H1 (cell line): ENCODE measurements around the gene RABL2A. TPM values are rescaled to one million over a fixed set of nuclear protein-coding genes. Genes with fewer than 3 reads are reported as not detected.
"Not testable (repeated sequence)": the region's sequence is repeated elsewhere in the genome, so short reads cannot be mapped to it uniquely, and the experiment has no call there.

ENCODE experiments used
- CTCF ChIA-PET: fragments of 300-600 bp; sonication (Branson Sonifier 250); formaldehyde crosslinking; loops from one replicate; lab custom pipeline; 2021; ENCODE audit not compliant: partially characterized antibody; lab: Charles Lee
- POLR2A ChIA-PET: fragments of 300-600 bp; sonication (Branson Sonifier 250); formaldehyde crosslinking; loops from one replicate; lab custom pipeline; 2021; ENCODE audit warnings: inconsistent platforms; ENCODE audit not compliant: partially characterized antibody; lab: Charles Lee
- DNase-seq, 2 experiments: peaks; one replicate each; pipeline versions ENCODE4 v3.0.0 to v3.0.0-alpha.2; 2010 to 2022; ENCODE audit warnings: low spot score in 2 of 2, low read depth in 1 of 2, mixed read lengths in 1 of 2
- FAIRE-seq: peaks from 2 replicates; lab custom pipeline; 2011; peaks lifted over from hg19 to GRCh38; lab: Jason Lieb, UNC
- H2AFZ ChIP-seq: 2 replicates; pipeline ENCODE4 v1.8.1; 2012; ENCODE audit warnings: low read length, inconsistent platforms
- H2AK5ac ChIP-seq: 2 replicates; pipeline ENCODE4 v1.6.1; 2013; ENCODE audit warnings: low read depth, low read length
- H2BK120ac ChIP-seq: replicated peaks from 2 replicates; pipeline ENCODE3; 2013; ENCODE audit warnings: low read depth, low read length, inconsistent platforms
- H2BK12ac ChIP-seq: 2 replicates; pipeline ENCODE4 v1.6.1; 2013; ENCODE audit warnings: low read depth, low read length
- H2BK15ac ChIP-seq: 2 replicates; pipeline ENCODE4 v1.6.1; 2013; ENCODE audit warnings: low read length
- H2BK20ac ChIP-seq: 2 replicates; pipeline ENCODE4 v1.6.1; 2013; ENCODE audit warnings: low read length
- H2BK5ac ChIP-seq: 2 replicates; pipeline ENCODE4 v1.6.1; 2013; ENCODE audit warnings: low read depth, low read length
- H3K14ac ChIP-seq: 2 replicates; pipeline ENCODE4 v1.6.1; 2013; ENCODE audit warnings: inconsistent platforms; ENCODE audit not compliant: insufficient read length
- H3K18ac ChIP-seq: 2 replicates; pipeline ENCODE4 v1.6.1; 2013; ENCODE audit warnings: low read length; ENCODE audit errors: extremely low read depth
- H3K23ac ChIP-seq: 2 replicates; pipeline ENCODE4 v1.6.1; 2013; ENCODE audit warnings: inconsistent platforms; ENCODE audit not compliant: insufficient read length
- H3K23me2 ChIP-seq: 2 replicates; pipeline ENCODE4 v1.6.1; 2013; ENCODE audit warnings: low read depth, low read length
- H3K27ac ChIP-seq: 2 replicates; pipeline ENCODE4 v1.6.1; 2011; ENCODE audit warnings: low read depth, low read length, inconsistent platforms
- H3K27me3 ChIP-seq, 4 experiments: replicated peaks in 1 of 4; 1 replicate in 1 of 4; 2 replicates in 3 of 4; pipeline versions ENCODE4 v1.6.1 to v1.8.1; 2011 to 2013; ENCODE audit warnings: low read length in 3 of 4, mild to moderate bottlenecking in 3 of 4, inconsistent platforms in 2 of 4, mixed read lengths in 2 of 4, moderate library complexity in 1 of 4; ENCODE audit not compliant: control insufficient read depth in 3 of 4, insufficient read depth in 3 of 4; ENCODE audit errors: extremely low read depth in 1 of 4
- H3K36me3 ChIP-seq, 4 experiments: 2 replicates each; pipeline versions ENCODE4 v1.6.1 to v1.8.1; 2011 to 2013; ENCODE audit warnings: mild to moderate bottlenecking in 4 of 4, low read length in 3 of 4, moderate library complexity in 2 of 4, control low read depth in 1 of 4, inconsistent platforms in 1 of 4; ENCODE audit not compliant: insufficient read depth in 4 of 4, control insufficient read depth in 2 of 4
- H3K4ac ChIP-seq: replicated peaks from 2 replicates; pipeline ENCODE3; 2013; ENCODE audit warnings: low read length, low read depth, mixed read lengths, inconsistent platforms; ENCODE audit not compliant: insufficient read length
- H3K4me1 ChIP-seq, 4 experiments: replicated peaks in 1 of 4; 1 replicate in 1 of 4; 2 replicates in 3 of 4; pipeline versions ENCODE4 v1.6.1 to v1.8.1; 2011 to 2013; ENCODE audit warnings: low read length in 3 of 4, inconsistent platforms in 2 of 4, mixed read lengths in 1 of 4; ENCODE audit not compliant: insufficient read depth in 4 of 4, control insufficient read depth in 3 of 4
- H3K4me2 ChIP-seq, 2 experiments: 2 replicates each; pipeline versions ENCODE4 v1.6.1 to v1.8.1; 2011 to 2013; ENCODE audit warnings: low read depth in 2 of 2, low read length in 2 of 2, control low read depth in 1 of 2, inconsistent platforms in 1 of 2, mild to moderate bottlenecking in 1 of 2; ENCODE audit not compliant: insufficient read depth in 1 of 2
- H3K4me3 ChIP-seq, 4 experiments: fragments of 200-600, 300-600 bp in 1 of 4; sonication (generic), shearing (Covaris generic), sonication (Bioruptor Twin) in 1 of 4; 2 replicates each; pipeline versions ENCODE4 v1.5.1 to v1.8.1; 2011 to 2016; ENCODE audit warnings: low read length in 4 of 4, low read depth in 3 of 4, control low read depth in 2 of 4, inconsistent platforms in 2 of 4, mild to moderate bottlenecking in 2 of 4, mixed read lengths in 1 of 4, moderate library complexity in 1 of 4; ENCODE audit not compliant: insufficient read depth in 2 of 4; ENCODE audit errors: extremely low read depth in 1 of 4
- H3K56ac ChIP-seq: replicated peaks from 2 replicates; pipeline ENCODE3; 2013; ENCODE audit warnings: low read depth, mild to moderate bottlenecking, mixed read lengths, low read length, inconsistent platforms; ENCODE audit not compliant: insufficient read length
- H3K79me1 ChIP-seq: 2 replicates; pipeline ENCODE4 v1.6.1; 2013; ENCODE audit warnings: low read depth, low read length, control low read depth
- H3K79me2 ChIP-seq, 2 experiments: 2 replicates each; pipeline versions ENCODE4 v1.6.1 to v1.8.1; 2012 to 2013; ENCODE audit warnings: low read length in 2 of 2, mild to moderate bottlenecking in 2 of 2, inconsistent platforms in 1 of 2; ENCODE audit not compliant: insufficient read depth in 2 of 2, control insufficient read depth in 1 of 2
- H3K9ac ChIP-seq, 4 experiments: replicated peaks in 1 of 4; 1 replicate in 1 of 4; 2 replicates in 3 of 4; pipeline versions ENCODE4 v1.6.1 to v1.8.1; 2011 to 2013; ENCODE audit warnings: low read depth in 3 of 4, low read length in 3 of 4, control low read depth in 2 of 4, mild to moderate bottlenecking in 2 of 4, moderate library complexity in 2 of 4, inconsistent platforms in 1 of 4; ENCODE audit errors: extremely low read depth in 1 of 4
- H3K9me3 ChIP-seq, 2 experiments: 2 replicates each; pipeline versions ENCODE4 v1.6.1 to v1.8.1; 2012 to 2013; ENCODE audit warnings: mild to moderate bottlenecking in 2 of 2, moderate library complexity in 2 of 2, control low read depth in 1 of 2, inconsistent platforms in 1 of 2, low read depth in 1 of 2, low read length in 1 of 2, mixed read lengths in 1 of 2; ENCODE audit not compliant: insufficient read depth in 2 of 2
- H4K20me1 ChIP-seq, 2 experiments: replicated peaks in 1 of 2; 2 replicates each; pipeline versions ENCODE3 to v1.8.1; 2011 to 2013; ENCODE audit warnings: inconsistent platforms in 2 of 2, low read length in 2 of 2, mild to moderate bottlenecking in 1 of 2; ENCODE audit not compliant: insufficient read depth in 2 of 2, control insufficient read depth in 1 of 2
- H4K5ac ChIP-seq: 2 replicates; pipeline ENCODE4 v1.6.1; 2013; ENCODE audit warnings: low read length, low read depth, mixed read lengths, inconsistent platforms; ENCODE audit not compliant: insufficient read length
- H4K8ac ChIP-seq: 2 replicates; pipeline ENCODE4 v1.8.0; 2013; ENCODE audit warnings: mild to moderate bottlenecking, moderate library complexity, low read length, inconsistent platforms; ENCODE audit not compliant: insufficient read depth; ENCODE audit errors: extremely low read depth
- H4K91ac ChIP-seq: replicated peaks from 2 replicates; pipeline ENCODE3; 2013; ENCODE audit warnings: low read length, mixed read lengths, inconsistent platforms; ENCODE audit not compliant: insufficient read length
- WGBS, 2 experiments: shearing (Covaris generic) in 1 of 2; methylation state at CpG; one replicate each; pipeline versions ENCODE4 v1.1.6 to v1.1.7; 2013 to 2015; ENCODE audit warnings: low lambda C conversion rate in 2 of 2, mixed read lengths in 2 of 2, inconsistent platforms in 1 of 2, low coverage in 1 of 2, missing lambda C conversion rate in 1 of 2; ENCODE audit not compliant: insufficient replicate concordance in 2 of 2, insufficient coverage in 1 of 2, insufficient read length in 1 of 2; ENCODE audit errors: extremely low coverage in 1 of 2, missing lambda C conversion rate in 1 of 2; 5-methylcytosine and 5-hydroxymethylcytosine counted together
- polyA plus RNA-seq, 7 experiments: library from polyadenylated mRNA; depleted of rRNA in 3 of 7; stranded (reverse) in 5 of 7; unstranded in 2 of 7; fragments of >200 nt in 5 of 7; fragments of 200-250 nt in 2 of 7; gene quantifications; 1 replicate in 5 of 7; 2 replicates in 1 of 7; 4 replicates in 1 of 7; pipeline versions ENCODE4 v1.2.1 to v1.2.3, GENCODE V29; 2011 to 2013; ENCODE audit warnings: missing spikeins in 2 of 7, mixed read lengths in 2 of 7
- total RNA-seq: library from RNA; stranded (reverse); fragmentation: NEBNext Ultra II Directional; extraction: Animal tissue kit (Norgen Biotek cat#: 25700); gene quantifications from 2 replicates; pipeline ENCODE4 v1.2.1, GENCODE V29; 2021

Gene RABL2A
- total and polyA plus RNA-seq, 2 of the 8 experiments (the other 6 are each of a cell fraction or from before 2014, with no cell fraction given) = 6.9 to 10.9 TPM

GRCh38 chr2:113650834-113651815 lies 24.1 kb downstream of the RABL2A start:
- H2AFZ ChIP-seq, H3K27ac ChIP-seq, H2BK12ac ChIP-seq, H3K23me2 ChIP-seq, H3K4me3 ChIP-seq, H3K9ac ChIP-seq, H3K4ac ChIP-seq, H3K23ac ChIP-seq, H4K20me1 ChIP-seq, H3K18ac ChIP-seq, H4K91ac ChIP-seq, H3K79me1 ChIP-seq, DNase-seq, H2BK15ac ChIP-seq, CTCF ChIA-PET, H2AK5ac ChIP-seq, FAIRE-seq, H3K79me2 ChIP-seq, POLR2A ChIA-PET, H4K5ac ChIP-seq, H2BK120ac ChIP-seq, H2BK5ac ChIP-seq, H4K8ac ChIP-seq, H3K9me3 ChIP-seq, H3K36me3 ChIP-seq, H2BK20ac ChIP-seq, H3K4me2 ChIP-seq, H3K14ac ChIP-seq, H3K4me1 ChIP-seq, H3K56ac ChIP-seq: not testable (repeated sequence)
- H3K27me3 ChIP-seq = peaks cover 1 to 18% (median 5%) of the 10 kb centered on the region in 4 experiments; a peak in 6 of 7 replicates
- whole genome bisulfite sequencing, 2 experiments = 62% methylated on average over 5 of the region's 14 CpGs; no CpG with 5 or more reads in 1 of the 2 experiments
